ENCODE measurements around the gene CHIT1. TPM values are rescaled to one million over a fixed set of nuclear protein-coding genes. Genes with fewer than 3 reads are reported as not detected.
"Not testable (repeated sequence)": the region's sequence is repeated elsewhere in the genome, so short reads cannot be mapped to it uniquely, and the experiment has no call there.

The CHIT1 gene
- total RNA-seq, 2 experiments from 2014 or later = 0.15 to 0.55 TPM

DNA sequence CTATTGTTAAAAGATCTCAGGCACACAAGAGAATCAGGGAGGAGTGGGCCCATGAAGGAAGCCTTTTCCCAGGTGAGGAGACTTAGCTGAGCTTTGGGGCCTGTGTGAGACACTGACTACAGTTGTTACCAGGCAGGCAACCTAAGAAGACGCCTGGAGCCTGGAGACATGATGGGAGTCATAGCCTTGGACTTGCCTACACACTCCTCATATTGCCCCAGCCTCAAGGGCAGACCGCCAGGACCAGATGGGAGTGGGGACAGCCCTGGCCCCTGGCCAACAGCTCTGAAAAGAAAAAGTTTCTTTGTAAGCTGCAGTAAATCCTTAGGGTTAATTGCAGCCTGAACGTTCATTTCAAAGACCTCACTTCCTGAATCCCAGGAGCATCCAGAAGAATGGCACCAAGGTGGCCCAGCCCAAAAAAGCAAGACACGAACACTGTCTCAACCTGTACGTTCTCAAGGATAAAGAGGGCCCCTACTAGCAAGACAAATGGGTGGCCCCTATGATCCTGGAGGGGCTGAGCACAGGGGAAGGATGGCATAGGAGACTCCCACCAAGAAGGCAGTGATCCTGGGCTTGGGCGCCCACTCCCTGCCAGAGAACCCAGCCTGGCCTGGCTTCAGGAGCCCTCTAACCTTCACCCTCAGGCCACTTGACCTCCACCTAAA, 42.6 kb upstream of the CHIT1 start:
- POLR2A ChIA-PET = interaction anchor here (0.6 to 30.4 kb wide), 7 partner anchors 17 to 335 kb away, joined by 3 to 646 read pairs (median 12); partner anchors contain the start of gene BTG2
- H3K4me3 Mint-ChIP-seq = no peak overlapping the region

DNA sequence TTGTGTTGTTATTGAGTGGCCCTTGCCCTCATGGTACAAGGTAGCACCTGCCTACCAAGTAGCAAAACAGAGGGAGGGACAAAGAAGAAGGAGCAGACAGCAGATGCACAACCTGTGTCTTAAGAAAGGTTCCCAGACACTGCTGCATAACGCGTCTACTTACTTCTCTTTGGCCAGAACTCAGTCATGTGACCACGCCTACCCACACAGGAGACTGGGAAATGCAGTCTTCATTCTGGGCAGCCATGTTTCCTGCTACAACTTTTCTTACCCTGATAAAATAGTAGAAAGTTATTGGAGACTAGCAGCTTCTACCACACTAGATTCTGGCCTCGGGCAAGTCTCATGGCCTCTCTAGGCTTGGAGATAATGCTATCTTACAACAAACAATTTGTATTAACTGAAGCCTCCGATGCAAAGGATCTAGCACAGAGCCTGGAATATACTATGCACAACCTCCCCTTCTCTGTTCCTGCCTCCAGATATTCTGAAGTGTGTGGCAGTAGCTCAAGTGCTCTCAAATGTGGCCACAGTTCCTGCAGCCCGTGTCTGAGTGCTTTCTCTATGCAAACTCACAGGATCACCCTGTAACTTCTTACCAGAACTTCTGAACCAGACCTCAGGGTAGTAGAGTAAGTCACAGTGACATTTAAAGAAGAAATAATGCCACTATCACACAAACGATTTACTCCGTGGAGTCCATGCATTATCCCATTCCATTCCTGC, 41.7 kb upstream of the CHIT1 start:
- Mint-ChIP-seq H3K9me3 (no peaks in the 10 kb centered on the region), H3K27me3 (no peaks in the 10 kb centered on the region), H3K4me1 (peaks cover 54% of the 10 kb centered on the region), H3K27ac (no peak overlapping the region), H3K4me3 (no peak overlapping the region), H3K36me3 (ENCODE audit: low read depth) (no peaks in the 10 kb centered on the region)
- CTCF ChIA-PET = interaction anchor here (0.5 to 7.7 kb wide), 8 partner anchors 18 to 458 kb away, joined by 4 to 512 read pairs (median 142); partner anchors contain the start of gene BTG2
- DNase-seq = peak; percentile 78
- POLR2A ChIA-PET = interaction anchor here (1.1 to 30.4 kb wide), 6 partner anchors 18 to 71 kb away, joined by 3 to 646 read pairs (median 50); partner anchors contain the start of gene BTG2

More for the DNA sequence above, 42.6 kb upstream of the CHIT1 start:
- no peak for DNase-seq
- H3K4me1 Mint-ChIP-seq = peaks cover 62% of the 10 kb centered on the region
- H3K36me3 Mint-ChIP-seq (ENCODE audit: low read depth) = no peaks in the 10 kb centered on the region
- CTCF ChIA-PET = interaction anchor here (1.1 to 7.1 kb wide), 6 partner anchors 17 to 215 kb away, joined by 5 to 512 read pairs (median 161); partner anchors contain the start of gene BTG2
- H3K9me3 Mint-ChIP-seq = no peaks in the 10 kb centered on the region
- H3K27ac Mint-ChIP-seq = no peak overlapping the region
- no peaks in the 10 kb centered on the region for H3K27me3 Mint-ChIP-seq

DNA sequence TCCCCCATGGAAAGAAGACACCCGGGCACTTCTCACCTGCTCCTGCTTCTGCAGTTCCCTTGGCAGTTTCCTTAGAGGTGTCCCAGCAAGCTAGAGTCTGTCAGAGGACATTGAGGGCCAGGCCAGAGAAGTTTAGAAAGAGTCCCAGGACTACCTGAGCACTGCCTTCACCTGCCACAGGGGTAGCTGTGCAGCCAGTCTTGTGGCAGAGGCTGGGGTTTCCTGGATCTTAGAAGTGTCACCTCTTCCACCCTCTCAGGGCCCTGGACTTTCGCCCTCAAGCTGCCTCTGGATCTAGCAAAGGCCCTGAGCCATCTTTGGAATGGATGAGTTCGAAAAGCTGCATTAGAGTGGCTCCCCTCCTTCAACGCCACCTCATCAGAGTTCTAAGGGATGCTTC, 41.0 kb upstream of the CHIT1 start:
- H3K9me3 Mint-ChIP-seq = no peaks in the 10 kb centered on the region
- no peaks in the 10 kb centered on the region for H3K36me3 Mint-ChIP-seq (ENCODE audit: low read depth)
- no peaks in the 10 kb centered on the region for H3K27me3 Mint-ChIP-seq
- H3K4me3 Mint-ChIP-seq = no peak overlapping the region
- peaks cover 49% of the 10 kb centered on the region for H3K4me1 Mint-ChIP-seq
- H3K27ac Mint-ChIP-seq = no peak overlapping the region
- ChIA-PET CTCF (interaction anchor here (0.5 to 7.7 kb wide), 11 partner anchors 9 to 459 kb away, joined by 3 to 512 read pairs (median 59); partner anchors contain the start of gene BTG2), POLR2A (interaction anchor here (1.1 to 30.4 kb wide), 5 partner anchors 19 to 71 kb away, joined by 3 to 646 read pairs (median 87); partner anchors contain the start of gene BTG2)
- no peak for DNase-seq

DNA sequence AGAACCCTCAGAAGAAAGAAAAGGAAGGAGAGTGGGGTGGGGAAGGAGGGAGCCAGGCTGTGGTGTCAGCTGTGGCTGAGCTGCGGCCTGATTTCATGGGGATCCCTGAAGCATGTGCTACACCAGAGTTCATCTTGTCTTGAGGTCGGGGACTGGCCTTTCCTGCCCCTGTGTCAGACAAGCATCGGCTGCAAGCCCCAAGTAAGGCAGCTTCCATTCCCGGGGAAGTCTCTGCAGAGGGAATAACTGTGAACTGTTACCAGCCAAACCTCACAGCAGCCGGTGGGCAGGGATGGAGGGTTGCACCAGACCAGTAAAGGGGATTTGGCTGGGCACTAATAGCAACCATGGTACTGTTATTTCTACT, 40.2 kb upstream of the CHIT1 start:
- CTCF ChIA-PET = interaction anchor here (0.6 to 7.7 kb wide), 17 partner anchors 9 to 432 kb away, joined by 3 to 512 read pairs (median 4); partner anchors contain the start of gene BTG2
- H3K4me1 Mint-ChIP-seq = peaks cover 41% of the 10 kb centered on the region
- no peak overlapping the region for H3K4me3 Mint-ChIP-seq
- H3K27me3 Mint-ChIP-seq = no peaks in the 10 kb centered on the region
- H3K36me3 Mint-ChIP-seq (ENCODE audit: low read depth) = no peaks in the 10 kb centered on the region
- no peak overlapping the region for H3K27ac Mint-ChIP-seq
- H3K9me3 Mint-ChIP-seq = no peaks in the 10 kb centered on the region
- no peak for DNase-seq
- POLR2A ChIA-PET = interaction anchor here (1.0 to 30.4 kb wide), 6 partner anchors 8 to 262 kb away, joined by 3 to 646 read pairs (median 45); partner anchors contain the start of genes BTG2 and TMEM183A

DNA sequence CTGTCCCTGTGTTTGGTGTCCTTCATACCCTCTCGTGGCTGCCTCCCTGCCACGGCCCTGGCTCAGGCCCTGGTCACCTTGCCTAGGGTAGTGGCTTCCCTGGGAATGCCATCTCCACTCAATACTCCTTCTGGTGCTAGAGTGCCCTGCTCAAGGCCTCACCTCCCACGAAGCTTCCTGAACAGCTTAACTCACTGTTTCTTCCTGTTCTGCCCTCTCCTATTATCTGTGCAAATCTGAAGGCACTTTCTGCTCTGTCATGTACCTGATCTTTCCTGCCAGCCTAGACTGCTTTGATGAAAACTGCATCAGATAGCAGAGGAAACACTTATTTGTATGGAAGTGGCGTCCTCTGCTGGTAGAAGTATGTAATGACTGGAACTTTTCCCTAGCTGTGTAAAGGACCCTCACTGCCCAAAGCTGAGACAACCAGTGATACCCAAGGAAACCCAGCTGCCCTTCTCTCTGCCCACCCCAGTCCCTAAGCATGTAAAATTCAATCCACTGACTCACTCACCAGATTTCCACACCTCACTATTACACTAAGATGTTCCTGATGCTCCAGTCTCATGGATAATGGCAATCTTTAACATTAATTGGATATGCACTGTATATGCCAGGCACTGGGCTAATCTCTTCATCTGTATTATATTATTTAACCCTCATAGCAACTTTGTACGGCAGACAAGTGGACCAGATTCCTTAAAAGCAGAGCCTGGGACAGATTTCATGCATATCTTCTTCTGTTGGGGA, 39.6 kb upstream of the CHIT1 start:
- H3K9me3 Mint-ChIP-seq = no peaks in the 10 kb centered on the region

DNA sequence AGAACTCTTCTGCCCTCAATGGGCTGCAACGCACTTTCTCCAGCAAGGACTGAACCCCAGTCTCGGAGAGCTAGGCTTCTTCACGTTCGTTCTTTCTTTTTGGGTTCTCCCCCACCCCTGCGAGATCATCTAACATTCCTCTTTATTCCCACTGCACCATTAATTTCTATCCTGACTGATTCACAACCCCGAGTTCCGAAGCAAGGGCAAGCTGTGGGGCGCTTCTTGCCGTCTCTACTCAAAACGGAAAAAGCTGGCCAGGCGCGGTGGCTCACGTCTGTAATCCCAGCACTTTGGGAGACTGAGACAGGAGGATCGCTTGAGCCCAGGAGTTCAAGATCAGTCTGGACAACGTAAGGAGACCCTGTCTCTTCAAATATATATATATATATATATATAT, 38.4 kb upstream of the CHIT1 start:
- Mint-ChIP-seq H3K4me1 (peaks cover 24% of the 10 kb centered on the region), H3K36me3 (ENCODE audit: low read depth) (no peaks in the 10 kb centered on the region), H3K9me3 (no peaks in the 10 kb centered on the region), H3K27me3 (peaks cover 5% of the 10 kb centered on the region), H3K4me3 (peak overlapping the region; percentile 76), H3K27ac (no peak overlapping the region)
- CTCF ChIA-PET = interaction anchor here (0.6 to 7.7 kb wide), 53 partner anchors 11 to 458 kb away, joined by 3 to 512 read pairs (median 5); partner anchors contain the start of genes ADORA1, ATP2B4, BTG2 and FMOD
- DNase-seq = no peak
- POLR2A ChIA-PET = interaction anchor here (0.8 to 30.4 kb wide), 8 partner anchors 9 to 220 kb away, joined by 3 to 646 read pairs (median 6); partner anchors contain the start of gene BTG2

More for the DNA sequence above, 39.6 kb upstream of the CHIT1 start:
- H3K4me1 Mint-ChIP-seq = peaks cover 36% of the 10 kb centered on the region
- no peak overlapping the region for H3K4me3 Mint-ChIP-seq
- H3K27me3 Mint-ChIP-seq = no peaks in the 10 kb centered on the region
- peak; percentile 48 for DNase-seq
- CTCF ChIA-PET = interaction anchor here (0.6 to 7.7 kb wide), 16 partner anchors 10 to 432 kb away, joined by 3 to 512 read pairs (median 4); partner anchors contain the start of gene BTG2
- H3K27ac Mint-ChIP-seq = no peak overlapping the region
- no peaks in the 10 kb centered on the region for H3K36me3 Mint-ChIP-seq (ENCODE audit: low read depth)
- POLR2A ChIA-PET = interaction anchor here (0.9 to 30.4 kb wide), 9 partner anchors 9 to 262 kb away, joined by 3 to 646 read pairs (median 3); partner anchors contain the start of genes BTG2 and TMEM183A

DNA sequence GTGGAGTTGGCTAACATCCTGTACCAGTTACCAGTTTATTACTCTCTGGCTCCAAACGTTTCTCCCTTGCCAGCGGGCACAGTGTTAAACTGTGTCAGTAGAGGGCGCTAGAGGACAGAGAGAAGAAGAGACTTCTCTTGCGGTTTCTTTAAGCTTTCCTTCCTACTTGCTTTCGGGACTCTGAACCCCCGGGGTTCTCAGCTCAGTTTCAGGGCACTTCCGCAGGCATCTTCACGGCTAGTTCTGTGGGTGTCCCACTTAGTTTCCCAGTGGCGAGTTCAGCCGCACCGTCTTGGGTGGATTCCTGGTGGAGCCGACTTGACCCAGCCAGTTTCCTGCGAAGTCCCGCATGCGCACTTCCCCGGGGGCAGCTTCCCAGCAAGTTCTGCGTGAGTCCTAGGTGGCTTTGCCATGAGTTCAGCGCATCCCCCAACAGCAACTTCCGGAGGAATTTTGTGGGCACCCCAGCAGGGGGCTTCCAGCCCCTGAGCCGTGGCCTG, 37.9 kb upstream of the CHIT1 start:
- Mint-ChIP-seq H3K27ac (peak overlapping the region; percentile 55), H3K4me3 (peak overlapping the region; percentile 76), H3K27me3 (peaks cover 6% of the 10 kb centered on the region), H3K36me3 (ENCODE audit: low read depth) (no peaks in the 10 kb centered on the region), H3K9me3 (no peaks in the 10 kb centered on the region), H3K4me1 (peaks cover 22% of the 10 kb centered on the region)
- POLR2A ChIA-PET = interaction anchor here (0.8 to 30.4 kb wide), 6 partner anchors 10 to 220 kb away, joined by 3 to 646 read pairs (median 48); partner anchors contain the start of gene BTG2
- DNase-seq = peak; percentile 86
- CTCF ChIA-PET = interaction anchor here (0.6 to 7.7 kb wide), 55 partner anchors 10 to 576 kb away, joined by 3 to 512 read pairs (median 4); partner anchors contain the start of genes ADORA1, ATP2B4, BTG2 and FMOD

DNA sequence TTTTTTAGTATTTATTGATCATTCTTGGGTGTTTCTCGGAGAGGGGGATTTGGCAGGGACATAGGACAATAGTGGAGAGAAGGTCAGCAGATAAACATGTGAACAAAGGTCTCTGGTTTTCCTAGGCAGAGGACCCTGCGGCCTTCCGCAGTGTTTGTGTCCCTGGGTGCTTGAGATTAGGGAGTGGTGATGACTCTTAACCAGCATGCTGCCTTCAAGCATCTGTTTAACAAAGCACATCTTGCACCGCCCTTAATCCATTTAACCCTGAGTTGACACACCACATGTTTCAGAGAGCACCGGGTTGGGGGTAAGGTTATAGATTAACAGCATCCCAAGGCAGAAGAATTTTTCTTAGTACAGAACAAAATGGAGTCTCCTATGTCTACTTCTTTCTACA, 36.7 kb upstream of the CHIT1 start:
- H3K27me3 Mint-ChIP-seq = peaks cover 12% of the 10 kb centered on the region
- H3K4me1 Mint-ChIP-seq = peaks cover 16% of the 10 kb centered on the region
- H3K4me3 Mint-ChIP-seq; DNase-seq; H3K27ac Mint-ChIP-seq; H3K9me3 Mint-ChIP-seq; H3K36me3 Mint-ChIP-seq (ENCODE audit: low read depth); POLR2A ChIA-PET: not testable (repeated sequence)
- CTCF ChIA-PET = interaction anchor here (1.1 to 7.7 kb wide), 6 partner anchors 61 to 577 kb away, joined by 3 to 149 read pairs (median 5); no protein-coding TSS in a partner anchor

DNA sequence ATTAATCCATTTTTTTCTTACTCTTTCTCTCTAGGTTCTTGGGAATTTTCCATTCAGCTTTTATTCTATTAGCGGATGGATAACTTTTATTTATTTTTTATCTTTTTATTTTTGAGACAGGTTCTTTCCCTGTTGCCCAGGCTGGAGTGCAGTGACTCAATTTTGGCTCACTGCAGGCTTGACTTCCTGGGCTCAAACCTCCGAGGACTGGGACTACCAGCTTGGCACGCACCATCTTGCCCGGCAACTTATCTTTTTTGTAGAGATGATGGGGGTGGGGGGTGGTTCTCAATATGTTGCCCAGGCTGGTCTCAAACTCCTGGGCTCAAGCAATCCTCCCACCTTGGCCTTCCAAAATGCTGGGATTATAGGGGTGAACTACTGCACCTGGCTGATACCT, 36.1 kb upstream of the CHIT1 start:
- peaks cover 10% of the 10 kb centered on the region for H3K4me1 Mint-ChIP-seq
- no peak overlapping the region for H3K27ac Mint-ChIP-seq
- H3K36me3 Mint-ChIP-seq (ENCODE audit: low read depth) = no peaks in the 10 kb centered on the region
- no peaks in the 10 kb centered on the region for H3K9me3 Mint-ChIP-seq
- H3K4me3 Mint-ChIP-seq = no peak overlapping the region
- CTCF ChIA-PET = interaction anchor here (1.1 to 7.7 kb wide), 3 partner anchors 62 to 223 kb away, joined by 4 to 149 read pairs (median 14); no protein-coding TSS in a partner anchor
- no peak for DNase-seq
- POLR2A ChIA-PET = no interaction called here
- peaks cover 18% of the 10 kb centered on the region for H3K27me3 Mint-ChIP-seq

DNA sequence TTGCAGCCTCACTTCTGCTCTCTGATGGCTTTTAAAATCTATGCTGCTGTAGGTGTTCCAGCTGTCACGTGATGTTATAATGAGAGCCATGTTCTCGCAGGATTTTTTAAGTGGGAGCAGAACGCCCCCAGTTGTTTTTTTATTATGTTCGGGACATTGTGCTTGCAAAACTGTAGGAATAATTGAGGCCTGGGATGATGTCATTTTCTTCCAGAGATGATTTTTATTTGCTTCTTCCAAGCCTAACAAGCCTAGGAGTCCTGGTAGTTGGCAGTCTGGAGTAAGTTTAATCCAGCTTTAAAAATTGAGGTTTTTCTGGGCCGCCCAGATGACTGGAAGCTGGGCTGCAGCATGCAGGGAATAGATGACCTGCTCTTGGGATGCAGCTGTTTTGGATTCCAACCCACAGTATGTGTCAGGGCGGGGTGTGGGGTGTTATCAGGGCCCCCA, 34.6 kb upstream of the CHIT1 start:
- Mint-ChIP-seq H3K4me1 (peaks cover 10% of the 10 kb centered on the region), H3K4me3 (no peak overlapping the region), H3K27ac (no peak overlapping the region), H3K36me3 (ENCODE audit: low read depth) (no peaks in the 10 kb centered on the region), H3K27me3 (peaks cover 31% of the 10 kb centered on the region), H3K9me3 (no peaks in the 10 kb centered on the region)
- ChIA-PET POLR2A (no interaction called here), CTCF (interaction anchor here (0.9 to 7.7 kb wide), 4 partner anchors 9 to 224 kb away, joined by 4 to 149 read pairs (median 9); no protein-coding TSS in a partner anchor)
- DNase-seq = no peak

DNA sequence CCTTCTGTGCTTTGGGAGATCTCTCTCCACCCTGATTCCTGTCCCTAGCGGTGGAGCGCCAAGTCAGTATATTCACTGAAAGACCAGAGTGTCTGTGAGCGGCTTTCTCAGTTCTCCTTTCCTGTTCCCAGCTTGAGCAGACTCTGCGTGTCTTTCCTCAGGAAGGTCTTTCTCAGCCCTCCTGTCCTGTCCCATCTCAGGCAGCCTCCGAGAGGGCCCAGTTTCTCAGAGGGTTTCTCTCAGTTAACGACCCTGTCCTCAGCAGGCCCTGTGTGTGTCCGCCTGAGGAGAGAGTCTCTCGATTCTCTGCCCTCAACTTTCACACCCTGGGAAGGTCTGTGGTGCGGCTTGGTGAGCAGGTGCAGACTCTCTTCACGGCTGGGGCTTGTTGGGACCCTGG, 34.0 kb upstream of the CHIT1 start:
- DNase-seq = no peak
- peaks cover 32% of the 10 kb centered on the region for H3K27me3 Mint-ChIP-seq
- no peaks in the 10 kb centered on the region for H3K9me3 Mint-ChIP-seq
- ChIA-PET POLR2A (no interaction called here), CTCF (no interaction called here)
- no peak overlapping the region for H3K27ac Mint-ChIP-seq
- H3K4me3 Mint-ChIP-seq = no peak overlapping the region
- H3K36me3 Mint-ChIP-seq (ENCODE audit: low read depth) = no peaks in the 10 kb centered on the region
- H3K4me1 Mint-ChIP-seq = peaks cover 10% of the 10 kb centered on the region

DNA sequence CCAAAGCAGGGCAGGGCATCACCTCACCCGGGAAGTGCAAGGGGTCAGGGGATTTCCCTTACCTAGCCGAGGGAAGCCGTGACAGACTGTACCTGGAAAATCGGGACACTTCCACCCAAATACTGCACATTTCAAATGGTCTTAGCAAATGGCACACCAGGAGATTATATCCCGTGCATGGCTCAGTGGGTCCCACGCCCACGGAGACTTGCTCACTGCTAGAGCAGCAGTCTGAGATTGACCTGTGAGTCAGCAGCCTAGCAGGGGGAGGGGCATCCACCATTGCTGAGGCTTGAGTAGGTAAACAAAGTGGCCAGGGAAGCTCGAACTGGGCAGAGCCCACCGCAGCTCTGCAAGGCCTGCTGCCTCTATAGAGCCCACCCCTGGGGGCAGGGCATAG, 27.2 kb upstream of the CHIT1 start:
- CTCF ChIA-PET = interaction anchor here (1.2 kb wide), 1 partner anchor 10 kb away, joined by 4 read pairs; no protein-coding TSS in a partner anchor
- H3K4me1 Mint-ChIP-seq; H3K4me3 Mint-ChIP-seq; POLR2A ChIA-PET; H3K27ac Mint-ChIP-seq; H3K9me3 Mint-ChIP-seq; DNase-seq; H3K36me3 Mint-ChIP-seq (ENCODE audit: low read depth): not testable (repeated sequence)
- H3K27me3 Mint-ChIP-seq = peaks cover 61% of the 10 kb centered on the region
